ENCODE results near the gene EMC10. TPM values are rescaled to one million over a fixed set of nuclear protein-coding genes. Genes with fewer than 3 reads are reported as not detected.

The EMC10 gene
- total RNA-seq, 2 donors from 2014 or later: 135 to 286 TPM

DNA sequence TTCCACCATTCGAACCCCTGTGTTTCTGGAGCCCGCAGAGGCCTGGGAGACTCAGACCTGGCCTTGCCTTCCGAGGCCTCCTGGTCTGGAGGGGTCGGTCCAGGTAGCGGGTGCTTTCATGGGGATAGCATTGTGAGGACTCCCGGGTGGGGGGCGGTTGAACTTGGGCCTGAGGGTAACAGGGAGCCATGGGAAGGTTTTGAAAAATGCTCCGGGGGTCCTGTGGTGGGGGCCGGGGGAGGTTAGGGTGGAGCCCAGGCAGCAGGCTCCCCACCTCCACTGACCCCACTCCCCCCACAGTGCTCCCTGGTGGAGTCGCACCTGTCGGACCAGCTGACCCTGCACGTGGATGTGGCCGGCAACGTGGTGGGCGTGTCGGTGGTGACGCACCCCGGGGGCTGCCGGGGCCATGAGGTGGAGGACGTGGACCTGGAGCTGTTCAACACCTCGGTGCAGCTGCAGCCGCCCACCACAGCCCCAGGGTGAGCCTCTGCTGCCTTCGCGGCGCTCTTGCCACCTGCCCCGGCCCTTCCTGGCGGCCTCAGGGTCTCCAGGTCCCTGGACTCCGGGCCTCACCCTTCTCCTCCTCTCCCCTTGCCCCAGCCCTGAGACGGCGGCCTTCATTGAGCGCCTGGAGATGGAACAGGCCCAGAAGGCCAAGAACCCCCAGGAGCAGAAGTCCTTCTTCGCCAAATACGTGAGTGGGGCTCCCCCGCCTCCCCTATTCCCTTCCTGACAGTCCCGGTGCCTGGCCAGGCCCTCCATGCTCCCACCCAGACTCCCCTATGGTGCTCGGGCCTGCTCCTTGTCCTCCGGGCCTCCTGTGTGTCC is 4.2 kb downstream of the EMC10 start:
- no peak overlapping the region for H3K4me3 ChIP-seq
- no peak overlapping the region for H3K27ac ChIP-seq
- peaks cover 4% of the 10 kb centered on the region for H3K4me1 ChIP-seq (replicated peaks)
- WGBS: 84% methylated on average over 36 of the region's 37 CpGs
- intact Hi-C loops (cut with DNase I): no loop called here
- TF ChIP-seq POLR2AphosphoS5 (IDR thresholded peaks at IDR 0.05): no peak
- no peak for TF ChIP-seq POLR2A (IDR thresholded peaks at IDR 0.05)
- peaks cover 0 to 16% of the 10 kb centered on the region in 2 donors for H3K36me3 ChIP-seq
- no peaks in the 10 kb centered on the region for H3K9me3 ChIP-seq
- DNase-seq (ENCODE audit: low spot score): no peak
- H3K27me3 ChIP-seq (replicated peaks; ENCODE audit: insufficient read depth): no peaks in the 10 kb centered on the region

DNA sequence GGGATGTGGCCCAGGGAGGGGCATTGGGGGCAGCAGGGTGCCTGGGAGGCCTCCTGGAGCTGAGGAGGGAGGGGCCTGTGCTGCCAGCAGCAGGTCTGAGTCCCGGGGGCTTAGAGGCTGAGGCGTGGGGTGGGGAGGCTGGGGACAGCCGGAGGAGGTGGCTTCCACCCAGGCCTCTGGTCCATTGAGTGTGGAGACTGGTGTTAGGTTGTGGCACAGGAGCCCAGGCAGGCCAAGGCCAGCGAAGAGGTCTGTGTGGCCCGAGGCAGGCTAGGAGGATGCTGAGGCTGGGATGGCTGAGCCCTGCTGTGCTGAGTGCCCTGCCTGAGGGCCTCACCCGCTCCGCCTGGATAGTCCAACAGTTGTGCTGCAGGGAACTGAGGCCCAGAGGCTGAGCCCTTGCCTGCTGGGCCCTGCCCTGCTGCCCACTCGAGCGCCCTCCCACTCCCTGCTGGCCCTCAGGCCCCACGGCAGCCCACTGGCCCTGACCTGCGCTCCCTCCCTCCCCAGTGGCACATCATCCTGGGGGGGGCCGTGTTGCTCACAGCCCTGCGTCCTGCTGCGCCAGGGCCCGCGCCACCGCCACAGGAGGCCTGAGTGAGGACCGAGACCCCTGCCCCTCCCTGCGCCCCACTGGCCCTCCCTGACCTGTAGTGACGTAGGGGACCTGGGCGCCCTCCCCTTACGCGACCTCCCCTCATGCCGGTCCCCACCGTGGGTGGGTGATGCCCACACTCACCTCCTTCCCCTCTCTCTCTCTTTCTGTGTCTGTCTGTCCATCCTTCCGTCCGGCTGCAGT is 5.2 kb downstream of the EMC10 start:
- H3K4me3 ChIP-seq: no peak overlapping the region
- no peak for DNase-seq (ENCODE audit: low spot score)
- peaks cover 4% of the 10 kb centered on the region for H3K4me1 ChIP-seq (replicated peaks)
- peaks cover 0 to 16% of the 10 kb centered on the region in 2 donors for H3K36me3 ChIP-seq
- TF ChIP-seq POLR2A (IDR thresholded peaks at IDR 0.05): no peak
- no peak for TF ChIP-seq POLR2AphosphoS5 (IDR thresholded peaks at IDR 0.05)
- TF ChIP-seq, protein P1, sequence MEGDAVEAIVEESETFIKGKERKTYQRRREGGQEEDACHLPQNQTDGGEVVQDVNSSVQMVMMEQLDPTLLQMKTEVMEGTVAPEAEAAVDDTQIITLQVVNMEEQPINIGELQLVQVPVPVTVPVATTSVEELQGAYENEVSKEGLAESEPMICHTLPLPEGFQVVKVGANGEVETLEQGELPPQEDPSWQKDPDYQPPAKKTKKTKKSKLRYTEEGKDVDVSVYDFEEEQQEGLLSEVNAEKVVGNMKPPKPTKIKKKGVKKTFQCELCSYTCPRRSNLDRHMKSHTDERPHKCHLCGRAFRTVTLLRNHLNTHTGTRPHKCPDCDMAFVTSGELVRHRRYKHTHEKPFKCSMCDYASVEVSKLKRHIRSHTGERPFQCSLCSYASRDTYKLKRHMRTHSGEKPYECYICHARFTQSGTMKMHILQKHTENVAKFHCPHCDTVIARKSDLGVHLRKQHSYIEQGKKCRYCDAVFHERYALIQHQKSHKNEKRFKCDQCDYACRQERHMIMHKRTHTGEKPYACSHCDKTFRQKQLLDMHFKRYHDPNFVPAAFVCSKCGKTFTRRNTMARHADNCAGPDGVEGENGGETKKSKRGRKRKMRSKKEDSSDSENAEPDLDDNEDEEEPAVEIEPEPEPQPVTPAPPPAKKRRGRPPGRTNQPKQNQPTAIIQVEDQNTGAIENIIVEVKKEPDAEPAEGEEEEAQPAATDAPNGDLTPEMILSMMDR (IDR thresholded peaks at IDR 0.05): no peak
- WGBS: 89% methylated on average over 27 of the region's 27 CpGs
- H3K9me3 ChIP-seq: no peaks in the 10 kb centered on the region
- no peak overlapping the region for H3K27ac ChIP-seq
- intact Hi-C loops (cut with DNase I): no loop called here
- H3K27me3 ChIP-seq (replicated peaks; ENCODE audit: insufficient read depth): no peaks in the 10 kb centered on the region

DNA sequence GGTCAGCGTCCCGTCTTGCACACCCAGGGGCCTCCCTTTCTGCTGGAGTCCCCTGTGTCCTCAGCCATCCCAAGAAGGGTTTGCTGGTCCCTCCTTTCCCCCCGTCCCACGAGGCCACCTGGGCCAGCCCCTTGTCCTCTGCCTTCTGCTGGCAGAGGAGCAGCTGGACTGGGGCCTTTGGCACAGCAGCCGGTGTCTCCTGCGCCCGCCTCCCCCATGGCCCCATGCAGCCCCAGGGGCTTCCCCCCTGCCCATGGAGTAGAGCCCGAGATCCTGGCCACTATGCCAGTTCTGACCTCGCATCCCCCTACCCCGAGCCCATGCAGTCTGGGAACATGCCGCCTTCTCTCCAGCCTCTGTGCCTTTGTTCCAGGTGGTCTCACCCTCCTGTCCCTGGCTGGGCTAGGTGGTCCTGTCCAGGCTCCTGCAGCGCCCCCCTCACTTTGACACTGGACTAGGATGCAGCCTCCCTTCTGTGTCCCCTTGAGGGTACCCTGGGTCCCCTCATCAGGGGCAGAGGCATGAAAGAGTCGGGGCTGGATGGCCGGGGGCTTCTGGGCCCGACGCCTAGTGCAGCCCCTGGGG is 6.1 kb downstream of the EMC10 start:
- Histone ChIP-seq H3K4me3 (no peak overlapping the region), H3K9me3 (no peaks in the 10 kb centered on the region), H3K4me1 (replicated peaks) (peaks cover 2% of the 10 kb centered on the region), H3K27me3 (replicated peaks; ENCODE audit: insufficient read depth) (no peaks in the 10 kb centered on the region), H3K36me3 (peaks cover 0 to 16% of the 10 kb centered on the region in 2 donors), H3K27ac (no peak overlapping the region)
- no peak for DNase-seq (ENCODE audit: low spot score)
- 81% methylated on average over 16 of the region's 16 CpGs for WGBS
- TF ChIP-seq, protein P1 (IDR thresholded peaks at IDR 0.05): no peak
- TF ChIP-seq POLR2AphosphoS5 (IDR thresholded peaks at IDR 0.05) (no peak), POLR2A (IDR thresholded peaks at IDR 0.05) (no peak)
- intact Hi-C loops (cut with DNase I): no loop called here

- Histone ChIP-seq H3K9me3 (no peaks in the 10 kb centered on the region), H3K27me3 (replicated peaks; ENCODE audit: insufficient read depth) (no peaks in the 10 kb centered on the region), H3K4me3 (no peak overlapping the region), H3K36me3 (peaks cover 0 to 16% of the 10 kb centered on the region in 2 donors), H3K27ac (no peak overlapping the region), H3K4me1 (replicated peaks) (no peaks in the 10 kb centered on the region)
- 83% methylated on average over 10 of the region's 10 CpGs for WGBS
- intact Hi-C loops (cut with DNase I): no loop called here
- TF ChIP-seq POLR2A (IDR thresholded peaks at IDR 0.05) (no peak), POLR2AphosphoS5 (IDR thresholded peaks at IDR 0.05) (no peak)
- TF ChIP-seq, protein P1 (IDR thresholded peaks at IDR 0.05): no peak
- DNase-seq (ENCODE audit: low spot score): no peak
Measured at GRCh38 chr19:50482916-50483315, 6.6 kb downstream of the EMC10 start.

DNA sequence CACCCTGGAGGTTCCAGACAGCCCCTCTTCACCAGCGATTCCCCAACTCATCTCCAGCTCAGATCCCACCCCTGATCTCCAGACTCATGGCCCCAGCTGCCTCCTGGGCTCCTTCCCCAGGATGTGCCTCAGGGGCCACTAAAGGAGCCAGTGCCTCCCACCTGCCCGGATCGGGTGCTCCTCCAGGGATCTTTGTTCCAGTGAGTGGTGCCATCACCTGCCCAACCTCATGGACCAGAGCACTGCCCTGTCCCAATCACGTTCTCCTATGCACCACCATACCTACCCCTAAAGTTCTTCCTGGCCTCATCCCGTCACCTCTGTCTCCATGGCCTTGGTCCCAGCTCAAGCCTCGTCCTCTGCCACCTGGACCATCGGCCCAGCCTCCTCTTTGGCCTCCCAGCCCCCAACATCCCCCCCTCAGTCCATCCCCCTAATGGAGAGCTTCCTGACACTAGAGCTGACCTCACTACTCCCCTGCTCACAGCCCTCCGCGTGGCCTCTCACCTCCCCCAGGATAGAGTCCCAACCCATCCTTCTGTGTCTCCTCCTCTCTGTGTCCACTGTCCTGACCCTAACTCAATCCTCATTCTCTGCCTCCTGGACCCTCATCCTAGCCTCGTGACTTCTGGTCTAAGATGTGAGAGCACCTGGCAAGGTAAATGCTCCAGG is 9.1 kb downstream of the EMC10 start:
- Histone ChIP-seq H3K4me3 (no peak overlapping the region), H3K36me3 (peaks cover 0 to 8% of the 10 kb centered on the region in 2 donors), H3K27ac (no peak overlapping the region), H3K4me1 (replicated peaks) (no peaks in the 10 kb centered on the region), H3K27me3 (replicated peaks; ENCODE audit: insufficient read depth) (no peaks in the 10 kb centered on the region), H3K9me3 (no peaks in the 10 kb centered on the region)
- no peak for TF ChIP-seq POLR2AphosphoS5 (IDR thresholded peaks at IDR 0.05)
- TF ChIP-seq, protein P1 (IDR thresholded peaks at IDR 0.05): no peak
- TF ChIP-seq POLR2A (IDR thresholded peaks at IDR 0.05): no peak
- no peak for DNase-seq (ENCODE audit: low spot score)
- intact Hi-C loops (cut with DNase I): no loop called here
- WGBS: 82% methylated on average over 10 of the region's 10 CpGs

Data from prostate gland (tissue), 2 donors.